ENCODE results near the gene TSPAN9. TPM values are rescaled to one million over a fixed set of nuclear protein-coding genes. Genes with fewer than 3 reads are reported as not detected.

Gene TSPAN9
- total and polyA plus RNA-seq, 4 donors = 17.4 to 62.9 (median 34.2) TPM

- H3K9me3 ChIP-seq (ENCODE audit: control insufficient read depth in 4 of 4, low read length in 3 of 4) = no peaks in the 10 kb centered on the region
- no peaks in the 10 kb centered on the region for H3K27me3 ChIP-seq (ENCODE audit: control insufficient read depth in 4 of 4, insufficient read depth in 4 of 4, low read length in 3 of 4)
- no peak overlapping the region for H3K4me3 ChIP-seq (ENCODE audit: low read depth in 1 of 3, low read length in 3 of 3)
- H3K36me3 ChIP-seq (ENCODE audit: control insufficient read depth in 4 of 4, insufficient read depth in 3 of 4, low read depth in 1 of 4, low read length in 3 of 4) = peaks cover 0 to 12% (median 3%) of the 10 kb centered on the region in 4 donors
- H3K9ac ChIP-seq (ENCODE audit: low read depth in 1 of 2, low read length in 2 of 2) = no peak overlapping the region
- 88% methylated on average over 8 of the region's 8 CpGs for WGBS
- DNase-seq (ENCODE audit: low spot score) = no peak
- no peak overlapping the region for H3K27ac ChIP-seq (ENCODE audit: low read depth in 1 of 2, low read length in 2 of 2)
- H3K4me1 ChIP-seq (ENCODE audit: control insufficient read depth in 4 of 4, insufficient read depth in 4 of 4, low read length in 3 of 4) = peaks cover 13 to 33% (median 30%) of the 10 kb centered on the region in 4 donors
- no peak for TF ChIP-seq ZBTB33 (IDR thresholded peaks at IDR 0.05)
- no peak for TF ChIP-seq EGR1 (IDR thresholded peaks at IDR 0.05; ENCODE audit: low read depth in 2 of 2)
- TF ChIP-seq, protein P1, sequence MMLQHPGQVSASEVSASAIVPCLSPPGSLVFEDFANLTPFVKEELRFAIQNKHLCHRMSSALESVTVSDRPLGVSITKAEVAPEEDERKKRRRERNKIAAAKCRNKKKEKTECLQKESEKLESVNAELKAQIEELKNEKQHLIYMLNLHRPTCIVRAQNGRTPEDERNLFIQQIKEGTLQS (IDR thresholded peaks at IDR 0.05) = no peak
- TF ChIP-seq FOXA1 (IDR thresholded peaks at IDR 0.05) = no peak
- TF ChIP-seq FOXA2 (IDR thresholded peaks at IDR 0.05) = no peak
- TF ChIP-seq HNF4G (IDR thresholded peaks at IDR 0.05) = no peak
- no peak for TF ChIP-seq RXRA (IDR thresholded peaks at IDR 0.05)
- no peak for TF ChIP-seq YY1 (IDR thresholded peaks at IDR 0.05)
- TF ChIP-seq, protein P2, sequence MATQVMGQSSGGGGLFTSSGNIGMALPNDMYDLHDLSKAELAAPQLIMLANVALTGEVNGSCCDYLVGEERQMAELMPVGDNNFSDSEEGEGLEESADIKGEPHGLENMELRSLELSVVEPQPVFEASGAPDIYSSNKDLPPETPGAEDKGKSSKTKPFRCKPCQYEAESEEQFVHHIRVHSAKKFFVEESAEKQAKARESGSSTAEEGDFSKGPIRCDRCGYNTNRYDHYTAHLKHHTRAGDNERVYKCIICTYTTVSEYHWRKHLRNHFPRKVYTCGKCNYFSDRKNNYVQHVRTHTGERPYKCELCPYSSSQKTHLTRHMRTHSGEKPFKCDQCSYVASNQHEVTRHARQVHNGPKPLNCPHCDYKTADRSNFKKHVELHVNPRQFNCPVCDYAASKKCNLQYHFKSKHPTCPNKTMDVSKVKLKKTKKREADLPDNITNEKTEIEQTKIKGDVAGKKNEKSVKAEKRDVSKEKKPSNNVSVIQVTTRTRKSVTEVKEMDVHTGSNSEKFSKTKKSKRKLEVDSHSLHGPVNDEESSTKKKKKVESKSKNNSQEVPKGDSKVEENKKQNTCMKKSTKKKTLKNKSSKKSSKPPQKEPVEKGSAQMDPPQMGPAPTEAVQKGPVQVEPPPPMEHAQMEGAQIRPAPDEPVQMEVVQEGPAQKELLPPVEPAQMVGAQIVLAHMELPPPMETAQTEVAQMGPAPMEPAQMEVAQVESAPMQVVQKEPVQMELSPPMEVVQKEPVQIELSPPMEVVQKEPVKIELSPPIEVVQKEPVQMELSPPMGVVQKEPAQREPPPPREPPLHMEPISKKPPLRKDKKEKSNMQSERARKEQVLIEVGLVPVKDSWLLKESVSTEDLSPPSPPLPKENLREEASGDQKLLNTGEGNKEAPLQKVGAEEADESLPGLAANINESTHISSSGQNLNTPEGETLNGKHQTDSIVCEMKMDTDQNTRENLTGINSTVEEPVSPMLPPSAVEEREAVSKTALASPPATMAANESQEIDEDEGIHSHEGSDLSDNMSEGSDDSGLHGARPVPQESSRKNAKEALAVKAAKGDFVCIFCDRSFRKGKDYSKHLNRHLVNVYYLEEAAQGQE (IDR thresholded peaks at IDR 0.05) = no peak
- TF ChIP-seq TAF1 (conservative IDR thresholded peaks at IDR 0.05) = no peak
- TF ChIP-seq NR2F2 (IDR thresholded peaks at IDR 0.05) = no peak
- TF ChIP-seq GABPA (IDR thresholded peaks at IDR 0.05 in 1 of 2, conservative IDR thresholded peaks at IDR 0.05 in 1 of 2) = no peak
- TF ChIP-seq, protein P3, sequence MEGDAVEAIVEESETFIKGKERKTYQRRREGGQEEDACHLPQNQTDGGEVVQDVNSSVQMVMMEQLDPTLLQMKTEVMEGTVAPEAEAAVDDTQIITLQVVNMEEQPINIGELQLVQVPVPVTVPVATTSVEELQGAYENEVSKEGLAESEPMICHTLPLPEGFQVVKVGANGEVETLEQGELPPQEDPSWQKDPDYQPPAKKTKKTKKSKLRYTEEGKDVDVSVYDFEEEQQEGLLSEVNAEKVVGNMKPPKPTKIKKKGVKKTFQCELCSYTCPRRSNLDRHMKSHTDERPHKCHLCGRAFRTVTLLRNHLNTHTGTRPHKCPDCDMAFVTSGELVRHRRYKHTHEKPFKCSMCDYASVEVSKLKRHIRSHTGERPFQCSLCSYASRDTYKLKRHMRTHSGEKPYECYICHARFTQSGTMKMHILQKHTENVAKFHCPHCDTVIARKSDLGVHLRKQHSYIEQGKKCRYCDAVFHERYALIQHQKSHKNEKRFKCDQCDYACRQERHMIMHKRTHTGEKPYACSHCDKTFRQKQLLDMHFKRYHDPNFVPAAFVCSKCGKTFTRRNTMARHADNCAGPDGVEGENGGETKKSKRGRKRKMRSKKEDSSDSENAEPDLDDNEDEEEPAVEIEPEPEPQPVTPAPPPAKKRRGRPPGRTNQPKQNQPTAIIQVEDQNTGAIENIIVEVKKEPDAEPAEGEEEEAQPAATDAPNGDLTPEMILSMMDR (IDR thresholded peaks at IDR 0.05; ENCODE audit: low read depth, low read length, missing input control) = no peak
- TF ChIP-seq SP1 (IDR thresholded peaks at IDR 0.05) = no peak
- TF ChIP-seq RAD21 (IDR thresholded peaks at IDR 0.05) = no peak
Measured at GRCh38 chr12:3266638-3267037, 189.5 kb downstream of the TSPAN9 start.

GRCh38 chr12:3267690-3268089 lies 190.5 kb downstream of the TSPAN9 start:
- H3K9me3 ChIP-seq (ENCODE audit: control insufficient read depth in 4 of 4, low read length in 3 of 4) = no peaks in the 10 kb centered on the region
- 83% methylated on average over 11 of the region's 11 CpGs for WGBS
- no peak for TF ChIP-seq MAX (IDR thresholded peaks at IDR 0.05)
- TF ChIP-seq, protein P1 (IDR thresholded peaks at IDR 0.05) = no peak
- TF ChIP-seq NR2F2 (IDR thresholded peaks at IDR 0.05) = no peak
- TF ChIP-seq SP1 (IDR thresholded peaks at IDR 0.05) = no peak
- no peak for TF ChIP-seq GABPA (IDR thresholded peaks at IDR 0.05 in 1 of 2, conservative IDR thresholded peaks at IDR 0.05 in 1 of 2)
- TF ChIP-seq TAF1 (conservative IDR thresholded peaks at IDR 0.05) = no peak
- TF ChIP-seq ZBTB33 (IDR thresholded peaks at IDR 0.05) = no peak
- TF ChIP-seq, protein P3 (IDR thresholded peaks at IDR 0.05; ENCODE audit: low read depth, low read length, missing input control) = no peak
- no peak for TF ChIP-seq JUND (IDR thresholded peaks at IDR 0.05)
- no peak for TF ChIP-seq YY1 (IDR thresholded peaks at IDR 0.05)

More at GRCh38 chr12:3267690-3268089, 190.5 kb downstream of the TSPAN9 start:
- no peak overlapping the region for H3K9ac ChIP-seq (ENCODE audit: low read depth in 1 of 2, low read length in 2 of 2)
- peaks cover 7 to 22% (median 19%) of the 10 kb centered on the region in 4 donors for H3K4me1 ChIP-seq (ENCODE audit: control insufficient read depth in 4 of 4, insufficient read depth in 4 of 4, low read length in 3 of 4)
- peaks cover 0 to 14% (median 3%) of the 10 kb centered on the region in 4 donors for H3K36me3 ChIP-seq (ENCODE audit: control insufficient read depth in 4 of 4, insufficient read depth in 3 of 4, low read depth in 1 of 4, low read length in 3 of 4)
- H3K27ac ChIP-seq (ENCODE audit: low read depth in 1 of 2, low read length in 2 of 2) = no peak overlapping the region
- no peaks in the 10 kb centered on the region for H3K27me3 ChIP-seq (ENCODE audit: control insufficient read depth in 4 of 4, insufficient read depth in 4 of 4, low read length in 3 of 4)
- H3K4me3 ChIP-seq (ENCODE audit: low read depth in 1 of 3, low read length in 3 of 3) = no peak overlapping the region
- DNase-seq (ENCODE audit: low spot score) = no peak

All from liver (tissue), 9 donors.